ENCODE measurements around the gene CDH22.

DNA sequence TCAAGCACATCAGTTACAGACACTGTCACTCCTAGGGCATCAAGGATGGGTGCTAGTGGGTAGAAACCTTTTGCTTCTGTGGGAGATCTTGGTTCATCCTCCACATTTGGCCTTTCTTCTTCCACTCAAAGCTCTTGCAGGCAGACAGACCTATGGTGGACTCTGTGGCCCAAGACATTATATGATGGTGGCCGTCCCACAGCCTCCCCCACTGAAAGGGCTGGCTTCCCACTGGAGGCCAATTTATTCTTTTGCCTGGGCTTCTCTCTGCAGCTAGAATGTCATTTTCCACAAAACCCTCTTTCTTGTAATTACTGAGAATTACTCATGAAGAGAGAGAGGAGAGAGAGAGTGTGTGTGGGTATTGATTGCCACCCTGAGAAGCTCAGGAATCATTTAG lies 146.4 kb downstream of the CDH22 start:
- TF ChIP-seq, protein P1, sequence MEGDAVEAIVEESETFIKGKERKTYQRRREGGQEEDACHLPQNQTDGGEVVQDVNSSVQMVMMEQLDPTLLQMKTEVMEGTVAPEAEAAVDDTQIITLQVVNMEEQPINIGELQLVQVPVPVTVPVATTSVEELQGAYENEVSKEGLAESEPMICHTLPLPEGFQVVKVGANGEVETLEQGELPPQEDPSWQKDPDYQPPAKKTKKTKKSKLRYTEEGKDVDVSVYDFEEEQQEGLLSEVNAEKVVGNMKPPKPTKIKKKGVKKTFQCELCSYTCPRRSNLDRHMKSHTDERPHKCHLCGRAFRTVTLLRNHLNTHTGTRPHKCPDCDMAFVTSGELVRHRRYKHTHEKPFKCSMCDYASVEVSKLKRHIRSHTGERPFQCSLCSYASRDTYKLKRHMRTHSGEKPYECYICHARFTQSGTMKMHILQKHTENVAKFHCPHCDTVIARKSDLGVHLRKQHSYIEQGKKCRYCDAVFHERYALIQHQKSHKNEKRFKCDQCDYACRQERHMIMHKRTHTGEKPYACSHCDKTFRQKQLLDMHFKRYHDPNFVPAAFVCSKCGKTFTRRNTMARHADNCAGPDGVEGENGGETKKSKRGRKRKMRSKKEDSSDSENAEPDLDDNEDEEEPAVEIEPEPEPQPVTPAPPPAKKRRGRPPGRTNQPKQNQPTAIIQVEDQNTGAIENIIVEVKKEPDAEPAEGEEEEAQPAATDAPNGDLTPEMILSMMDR (IDR thresholded peaks at IDR 0.05) = no peak
- no peak for TF ChIP-seq POLR2A (IDR thresholded peaks at IDR 0.05)
